Stromal cell of bone marrow (primary cell): ENCODE data around the gene LMBR1.

Experiments used
- DNase-seq: peaks from one replicate; pipeline ENCODE4 v3.0.0-alpha.2; 2012; ENCODE audit warnings: low read depth

Gene LMBR1

DNA sequence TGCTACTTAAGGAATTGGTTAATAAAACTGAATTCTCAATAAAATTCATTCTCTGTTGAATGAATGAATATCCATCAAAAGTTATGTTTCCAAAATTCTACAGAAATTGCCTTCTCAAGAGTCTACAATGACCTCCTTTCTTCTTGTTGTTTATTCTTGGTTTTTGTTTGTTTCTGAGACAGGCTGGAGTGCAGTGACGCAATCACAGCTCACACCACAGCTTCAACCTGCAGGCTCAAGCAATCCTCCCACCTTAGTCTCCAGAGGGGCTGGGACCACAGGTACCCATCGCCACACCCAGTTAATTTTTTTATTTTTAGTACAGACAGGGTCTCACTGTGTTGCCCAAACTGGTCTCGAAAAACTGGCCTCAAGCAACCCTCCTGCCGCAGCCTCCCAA lies 97.6 kb downstream of the LMBR1 start:
- no peak for DNase-seq

DNA sequence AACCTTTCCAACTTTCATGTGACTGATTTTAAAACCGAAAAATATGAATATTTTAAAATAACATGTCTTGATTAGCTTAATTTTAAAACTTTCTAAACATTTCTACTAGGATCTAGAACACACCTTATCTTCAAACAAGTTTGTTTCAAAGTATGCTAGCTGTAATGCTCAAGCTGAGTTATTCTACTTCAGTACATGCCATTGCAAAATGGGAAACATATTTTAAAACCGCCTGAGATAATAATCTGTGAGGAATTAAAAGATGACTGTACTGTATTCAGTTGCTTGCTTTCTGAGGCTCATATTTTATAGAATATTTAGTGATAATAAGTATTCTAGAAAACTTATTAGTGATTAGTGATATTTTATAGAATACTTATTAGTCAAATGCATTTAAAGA lies 99.6 kb downstream of the LMBR1 start:
- no peak for DNase-seq

DNA sequence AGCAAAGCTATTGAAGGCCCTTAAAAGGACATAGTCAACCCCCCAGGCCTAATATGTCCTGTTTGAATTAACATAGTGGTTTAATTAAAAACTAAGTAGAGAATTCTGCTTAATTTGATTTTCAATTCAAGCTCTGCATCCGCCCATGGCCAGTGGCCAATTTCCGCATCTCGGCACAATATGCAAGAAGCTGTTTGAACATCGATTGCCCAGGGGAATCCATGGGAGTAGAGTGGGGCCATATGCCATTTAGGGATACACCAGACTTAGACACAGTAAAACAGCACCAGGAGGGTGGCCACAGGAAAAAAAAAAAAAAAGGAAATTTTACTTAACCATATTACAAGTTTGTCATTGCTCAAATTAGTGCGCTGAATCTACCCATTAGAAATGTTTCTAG lies 100.4 kb downstream of the LMBR1 start:
- DNase-seq, result no peak

GRCh38 chr7:156791241-156791640 lies 101.7 kb downstream of the LMBR1 start:
- no peak for DNase-seq

DNA sequence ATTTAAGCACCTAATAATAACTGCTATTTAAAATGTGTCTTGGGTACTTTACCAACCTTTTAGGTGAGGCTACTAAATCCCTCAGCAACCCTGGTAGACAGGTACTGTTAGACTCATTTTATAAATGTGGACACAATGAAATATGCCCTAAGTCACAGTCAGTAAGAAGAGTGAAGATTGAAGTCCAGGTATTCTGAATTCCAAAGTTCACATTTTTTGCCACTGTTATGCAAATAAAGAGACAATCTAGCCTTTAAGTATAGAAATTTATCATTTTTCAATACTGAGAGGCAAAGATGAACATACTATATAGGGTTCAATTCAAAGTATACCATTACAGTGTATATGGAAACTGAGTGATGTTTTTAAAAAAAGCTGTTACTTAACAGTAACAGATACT lies 102.7 kb downstream of the LMBR1 start:
- no peak for DNase-seq

DNA sequence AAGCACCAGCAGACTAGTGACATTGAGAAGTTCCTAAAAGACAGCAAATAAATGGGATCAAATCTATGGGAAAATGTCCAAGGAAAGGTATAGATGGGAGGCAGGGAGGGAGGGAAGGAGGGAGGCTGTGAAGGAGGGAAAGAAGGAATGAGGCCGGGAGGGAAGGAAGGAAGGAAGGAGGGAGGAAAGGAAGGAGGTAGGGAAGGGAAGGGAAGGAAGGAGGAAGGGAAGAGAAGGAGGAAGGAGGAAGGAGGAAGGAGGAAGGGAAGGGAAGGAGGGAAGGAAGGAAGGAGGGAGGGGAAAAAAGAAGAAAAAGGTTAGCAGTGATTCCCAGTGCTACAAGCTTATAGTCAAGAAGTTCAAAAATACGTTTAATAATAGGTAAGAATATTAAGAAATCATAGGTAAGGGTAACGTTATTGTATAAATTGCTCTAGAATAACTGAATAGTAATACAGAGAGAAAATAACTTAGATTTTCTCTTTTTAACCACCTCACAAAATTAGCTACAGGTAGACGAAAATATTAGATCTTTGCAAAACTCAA lies 106.9 kb downstream of the LMBR1 start:
- DNase-seq, result no peak

DNA sequence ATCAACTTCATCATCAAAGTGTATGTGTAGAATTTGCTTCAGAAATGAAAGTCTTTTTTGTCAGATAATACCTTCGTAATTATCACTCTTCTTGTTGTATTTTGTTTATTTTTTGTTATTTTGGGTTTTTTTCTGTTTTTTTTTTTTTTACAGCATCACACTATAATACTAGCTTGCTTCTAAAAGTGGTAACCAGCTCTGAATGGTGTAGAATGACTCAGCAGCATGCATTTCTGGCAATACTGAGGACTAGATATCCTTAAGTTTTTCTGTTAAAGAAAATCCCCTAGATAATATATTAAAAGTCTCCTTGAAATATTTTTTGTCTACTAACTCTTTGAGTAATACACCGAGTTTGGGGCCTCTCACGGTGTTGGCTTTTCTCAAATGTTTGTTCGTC lies 109.1 kb downstream of the LMBR1 start:
- DNase-seq, result no peak

GRCh38 chr7:156781972-156782371 lies 111.0 kb downstream of the LMBR1 start:
- no peak for DNase-seq

DNA sequence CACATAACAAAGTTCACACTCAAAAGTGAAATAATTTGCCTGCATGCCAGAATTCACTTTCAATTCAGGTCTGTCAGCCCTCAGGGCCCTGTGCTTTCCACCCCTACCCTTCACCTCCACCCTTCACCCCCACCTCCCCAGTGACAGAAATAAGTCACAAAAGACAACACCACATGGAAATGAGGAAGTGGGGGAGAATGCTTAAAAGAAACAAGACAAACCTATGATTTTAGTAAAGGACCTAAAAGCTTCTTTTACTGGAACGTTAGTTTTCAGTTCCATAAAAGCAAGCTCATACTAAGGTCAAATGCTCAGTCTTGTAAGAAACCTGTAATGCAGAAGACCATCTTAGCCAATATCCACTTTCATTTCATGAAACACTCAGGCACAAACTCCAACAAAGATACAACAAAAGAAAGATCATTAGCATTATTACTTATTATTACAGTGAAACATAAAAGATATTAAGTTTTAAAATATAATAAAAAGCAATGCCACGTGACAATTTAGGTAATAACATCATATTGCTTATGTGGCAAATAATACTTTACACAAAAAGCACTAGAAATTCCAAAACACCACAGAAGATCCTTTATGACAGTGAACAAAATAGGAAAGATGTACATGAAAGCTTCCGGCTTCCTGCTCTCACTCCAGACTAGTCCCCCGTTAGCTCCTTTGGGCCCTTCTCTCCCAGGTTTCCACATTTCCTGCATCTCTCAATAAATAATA lies 112.1 kb downstream of the LMBR1 start:
- no peak for DNase-seq

- DNase-seq, result no peak
Measured at GRCh38 chr7:156778668-156779067, 114.3 kb downstream of the LMBR1 start.

DNA sequence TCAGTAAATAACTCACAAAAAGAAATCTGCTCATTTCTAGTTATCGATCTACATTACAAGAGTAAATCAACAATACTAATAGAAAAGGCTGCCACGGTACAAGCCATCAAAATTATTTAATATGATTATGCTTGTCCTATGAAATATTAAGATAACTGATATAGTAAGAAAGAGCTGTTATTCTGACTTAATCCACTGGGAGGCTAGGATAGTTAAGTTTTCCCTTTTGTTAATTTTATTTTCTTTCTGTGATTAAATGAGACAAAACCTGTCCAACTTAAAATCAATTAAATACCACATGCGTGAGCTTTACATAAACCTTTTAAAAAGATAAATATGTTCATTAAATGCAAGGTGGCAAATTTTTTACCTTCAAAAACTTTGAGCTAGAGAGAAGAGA lies 114.8 kb downstream of the LMBR1 start:
- DNase-seq, result no peak

- DNase-seq, result no peak
Measured at GRCh38 chr7:156777364-156778069, 115.5 kb downstream of the LMBR1 start.

DNA sequence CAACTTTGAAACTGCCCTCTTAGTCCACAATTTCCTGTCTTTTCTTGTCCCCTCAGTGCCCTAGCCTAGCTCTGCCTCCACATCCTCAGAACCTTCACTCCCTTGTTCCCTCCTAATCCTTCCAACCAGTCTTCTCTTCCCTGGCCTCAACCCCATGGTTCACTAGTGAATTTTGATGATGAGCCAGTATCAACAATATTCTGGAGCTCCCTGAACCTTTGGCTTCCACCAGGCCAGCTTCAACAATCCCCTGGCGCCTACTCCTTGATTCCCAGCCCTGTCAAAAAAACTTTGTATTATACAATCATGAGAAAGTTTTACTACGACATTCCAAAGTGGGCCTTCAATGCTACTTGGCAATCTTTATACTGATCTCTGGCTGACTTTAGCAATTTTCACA lies 116.5 kb downstream of the LMBR1 start:
- DNase-seq, result no peak

DNA sequence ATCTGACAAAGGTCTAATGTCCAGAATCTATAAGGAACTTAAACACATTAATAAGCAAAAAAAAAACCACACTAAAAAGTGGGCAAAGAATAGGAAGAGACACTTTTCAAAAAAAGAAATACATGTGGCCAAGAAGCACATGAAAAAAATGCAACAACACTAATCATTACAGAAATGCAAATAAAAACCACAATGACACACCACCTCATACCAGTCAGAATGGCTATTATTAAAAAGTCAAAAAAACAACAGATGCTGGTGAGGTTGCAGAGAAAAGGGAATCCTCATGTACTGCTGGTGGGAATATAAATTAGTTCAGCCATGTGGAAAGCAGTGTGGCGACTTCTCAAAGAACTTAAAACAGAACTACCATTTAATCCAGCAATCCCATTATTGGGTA lies 119.0 kb downstream of the LMBR1 start:
- no peak for DNase-seq

DNA sequence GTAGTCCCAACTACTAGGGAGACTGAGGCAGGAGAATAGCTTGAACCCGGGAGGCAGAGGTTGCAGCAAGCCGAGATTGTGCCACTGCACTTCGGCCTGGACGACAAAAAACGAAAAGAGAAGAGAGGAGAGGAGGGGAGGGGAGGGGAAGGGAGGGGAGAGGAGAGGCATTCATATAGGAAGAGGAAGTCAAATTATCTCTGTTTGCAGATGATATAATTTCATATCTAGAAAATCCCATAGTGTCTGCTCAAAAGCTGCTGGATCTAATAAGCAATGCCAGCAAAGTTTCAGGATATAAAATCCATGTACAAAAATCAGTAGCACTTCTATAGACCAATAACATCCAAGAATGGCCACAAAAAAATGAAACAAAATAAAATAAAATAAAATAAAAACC lies 120.3 kb downstream of the LMBR1 start:
- DNase-seq, result no peak

GRCh38 chr7:156768698-156769472 lies 124.1 kb downstream of the LMBR1 start:
- no peak for DNase-seq

- DNase-seq, result no peak
Measured at GRCh38 chr7:156766666-156767065, 126.3 kb downstream of the LMBR1 start.

DNA sequence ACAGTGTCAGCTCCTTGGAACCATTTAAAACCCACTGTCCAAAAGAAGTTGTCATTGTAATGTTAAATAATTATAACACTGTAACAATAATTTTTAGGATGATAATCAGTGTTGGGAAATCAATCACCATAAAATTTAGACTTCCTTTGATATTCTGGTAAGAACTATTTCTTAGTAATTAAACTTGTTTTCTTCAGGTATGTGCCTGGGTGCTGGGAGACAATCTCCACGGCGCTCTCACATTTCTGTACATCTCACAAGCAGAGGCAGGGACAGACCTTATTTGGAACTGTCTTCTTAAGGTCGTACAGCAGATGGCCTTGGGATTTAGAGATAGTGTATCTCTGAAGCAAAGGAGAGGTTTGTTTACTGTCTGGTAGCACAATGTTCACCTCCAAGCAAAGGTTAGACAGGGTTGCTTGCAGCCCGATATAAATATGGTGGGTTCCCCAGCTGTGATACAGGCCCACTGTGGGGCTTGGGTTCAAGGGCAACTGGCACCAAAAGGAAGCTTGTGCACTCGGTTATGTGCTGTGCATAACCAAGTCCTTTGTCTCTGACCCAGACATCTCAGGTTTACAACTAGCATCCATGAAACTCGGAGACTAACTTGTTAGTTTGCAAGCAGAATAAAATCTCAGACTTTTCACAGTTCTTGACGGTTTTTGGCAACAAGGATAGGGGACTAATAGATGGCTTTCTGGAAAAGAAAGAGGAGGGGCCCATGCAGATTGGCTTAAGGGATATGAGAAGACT lies 126.9 kb downstream of the LMBR1 start:
- no peak for DNase-seq

DNA sequence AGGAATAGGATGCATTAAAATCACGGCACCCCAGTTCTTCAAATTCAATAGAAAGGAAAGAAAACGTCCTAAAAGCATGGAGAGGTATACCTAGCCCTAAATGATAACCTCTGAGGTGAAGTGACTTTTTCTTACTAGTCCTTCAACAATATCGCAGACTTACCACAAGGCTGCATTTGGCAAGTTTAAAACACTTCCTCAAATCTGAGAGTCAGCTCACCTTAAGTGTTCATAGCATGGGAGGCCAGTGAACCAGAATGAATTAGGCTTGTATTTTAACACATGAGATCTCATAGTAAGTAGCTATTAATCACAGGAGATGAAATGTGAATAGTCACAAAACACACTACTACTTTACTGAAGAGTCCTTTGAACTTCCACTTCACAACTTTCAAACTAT lies 128.2 kb downstream of the LMBR1 start:
- DNase-seq, result no peak

- DNase-seq, result peak; percentile 45
Measured at GRCh38 chr7:156764016-156764669, 128.8 kb downstream of the LMBR1 start.

- no peak for DNase-seq
Measured at GRCh38 chr7:156759579-156760202, 133.3 kb downstream of the LMBR1 start.
